Natural killer cell treated with Interleukin-12 subunit alpha and Interleukin-12 subunit beta and Interleukin-15 and Interleukin-18, amount 100 ng/mL, for 72 hours (primary cell): ENCODE data around the gene HDHD5. TPM values are rescaled to one million over a fixed set of nuclear protein-coding genes. Genes with fewer than 3 reads are reported as not detected.

Experiments used
- ATAC-seq, 2 donors: fragments of 150-1000 bp; cut with Tn5 transposase in 1 of 2; sonication (Bioruptor Pico), chemical (Tn5 transposase) in 1 of 2; 2 replicates each; pipeline ENCODE4 v1.10.0; 2021
- DNase-seq: peaks from one replicate; pipeline ENCODE4 v3.0.0; 2022; ENCODE audit warnings: low spot score
- H3K27ac Mint-ChIP-seq, 2 donors: 1 replicate in 1 of 2; 2 replicates in 1 of 2; pipeline ENCODE4 v1.8.0; 2022; ENCODE audit warnings: mixed read lengths in 2 of 2, mild to moderate bottlenecking in 1 of 2, moderate library complexity in 1 of 2
- H3K27me3 Mint-ChIP-seq, 2 donors: 1 replicate in 1 of 2; 2 replicates in 1 of 2; pipeline ENCODE4 v1.8.0; 2022; ENCODE audit warnings: mixed read lengths in 2 of 2
- H3K36me3 Mint-ChIP-seq: one replicate; pipeline ENCODE4 v1.8.0; 2022; ENCODE audit warnings: mixed read lengths
- H3K4me1 Mint-ChIP-seq, 2 donors: 1 replicate in 1 of 2; 2 replicates in 1 of 2; pipeline ENCODE4 v1.8.0; 2022; ENCODE audit warnings: low read depth in 2 of 2, mixed read lengths in 2 of 2, mild to moderate bottlenecking in 1 of 2
- H3K4me3 Mint-ChIP-seq: one replicate; pipeline ENCODE4 v1.8.0; 2022; ENCODE audit warnings: mixed read lengths
- H3K9me3 Mint-ChIP-seq: 2 replicates; pipeline ENCODE4 v1.8.0; 2022; ENCODE audit warnings: mixed read lengths
- total RNA-seq, 2 donors: library from RNA; stranded (reverse); gene quantifications; one replicate each; pipeline ENCODE4 v1.2.3, GENCODE V29; 2022

The HDHD5 gene
- total RNA-seq, 2 donors from 2014 or later, result 29.6 to 32.7 TPM

DNA sequence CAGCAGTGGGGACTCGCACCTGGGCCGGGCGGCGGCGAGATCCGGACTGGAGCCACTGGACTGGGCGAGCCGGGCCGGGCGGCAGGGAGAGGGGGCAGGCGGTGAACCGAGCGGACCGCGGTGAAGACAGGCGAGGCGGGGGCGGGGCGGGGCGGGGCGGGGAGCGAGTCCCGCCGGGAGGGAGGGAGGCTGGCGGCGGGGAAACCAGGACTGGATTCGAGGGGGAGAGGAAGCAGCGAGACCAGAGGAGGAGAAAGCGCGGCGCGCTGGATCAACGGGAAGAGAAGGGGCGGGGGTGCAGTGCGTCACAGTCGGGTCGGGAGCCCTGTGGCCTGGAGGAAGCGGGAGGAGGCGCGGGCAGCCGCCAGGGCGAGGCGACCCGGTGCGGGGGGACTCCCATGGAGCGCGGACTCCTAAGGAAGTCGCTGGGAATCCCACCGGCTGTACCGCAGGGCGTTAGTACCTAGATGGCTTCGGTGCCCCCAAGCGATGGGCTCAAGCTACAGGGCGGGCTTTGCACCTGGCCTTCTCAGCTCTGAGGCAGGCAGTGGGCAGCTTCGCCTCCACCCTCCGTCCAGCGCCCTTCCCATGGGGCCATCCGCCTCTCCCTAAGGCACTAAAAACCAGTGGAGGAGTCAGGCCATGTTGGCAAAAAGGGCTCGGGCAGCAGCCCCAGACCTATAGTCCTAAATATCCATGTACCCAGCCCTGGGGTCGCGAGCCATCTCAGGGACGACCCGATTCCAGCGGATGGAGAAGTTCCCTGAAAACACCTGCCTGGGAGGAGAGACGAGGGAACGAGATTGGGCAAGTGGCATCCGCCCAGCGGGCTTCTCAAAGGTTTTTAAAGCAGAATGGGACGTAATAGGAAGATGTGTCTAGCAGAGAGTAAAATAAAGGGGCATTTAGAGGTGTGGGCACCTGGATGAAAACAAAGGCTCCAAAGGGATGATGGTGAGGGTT, 37.6 kb downstream of the HDHD5 start, which contains the start of gene TMEM121B:
Gene TMEM121B (minus strand): TSS at position 128 of the 963 bp plus-strand sequence. CDS start 233 bp downstream, outside the sequence.
- H3K27me3 Mint-ChIP-seq, result peaks cover 17% of the 10 kb centered on the region in 2 donors
- DNase-seq (peak; percentile 54), ATAC-seq (no peak)
- H3K9me3 Mint-ChIP-seq, result no peaks in the 10 kb centered on the region
- H3K4me1 Mint-ChIP-seq, result peaks cover 27 to 30% of the 10 kb centered on the region in 2 donors
- no peak within 1 kb of the TSS for H3K27ac Mint-ChIP-seq
- H3K36me3 Mint-ChIP-seq, result no peaks in the 10 kb centered on the region
- peak within 1 kb of the TSS; percentile 9 for H3K4me3 Mint-ChIP-seq

DNA sequence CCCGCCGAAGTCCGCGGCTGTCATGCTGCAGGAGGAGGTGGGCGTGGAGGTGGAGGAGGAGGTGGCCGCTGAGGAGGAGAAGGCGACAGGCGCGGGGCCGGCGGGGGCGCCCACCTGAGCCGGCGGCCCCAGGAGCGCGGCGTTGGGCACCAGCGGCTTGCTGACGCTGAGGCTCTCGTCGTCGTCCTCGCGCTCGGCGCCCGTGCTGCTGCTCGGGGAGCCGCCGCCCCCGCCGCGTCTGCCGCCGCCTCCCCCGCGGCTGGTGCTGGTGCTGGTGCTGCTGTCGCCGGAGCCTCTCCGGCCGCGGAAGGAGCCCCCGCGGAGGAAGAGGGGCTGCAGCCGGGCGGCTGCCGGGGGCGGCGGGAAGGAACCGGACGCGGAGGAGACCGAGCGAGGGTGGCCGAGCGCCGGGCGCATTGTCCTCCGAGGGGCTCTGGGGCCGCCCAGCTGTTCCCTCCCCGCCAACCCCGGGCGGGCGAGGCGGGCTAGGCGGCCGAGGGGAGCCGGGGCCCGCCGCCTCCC, 38.3 kb downstream of the HDHD5 start:
- peak; percentile 50 for DNase-seq
- no peaks in the 10 kb centered on the region for H3K9me3 Mint-ChIP-seq
- no peak overlapping the region for H3K4me3 Mint-ChIP-seq

GRCh38 chr22:17120281-17120680, 38.8 kb downstream of the HDHD5 start:
- ATAC-seq, result peak; percentile 71 to 83
- Mint-ChIP-seq H3K27ac (no peak overlapping the region), H3K4me1 (peaks cover 39 to 41% of the 10 kb centered on the region in 2 donors), H3K9me3 (no peaks in the 10 kb centered on the region), H3K4me3 (no peak overlapping the region), H3K27me3 (peaks cover 17% of the 10 kb centered on the region in 2 donors), H3K36me3 (no peaks in the 10 kb centered on the region)
- peak; percentile 64 for DNase-seq

More for the DNA sequence above, 38.3 kb downstream of the HDHD5 start:
- ATAC-seq, result peak; percentile 2 to 40
- H3K4me1 Mint-ChIP-seq, result peaks cover 34 to 38% of the 10 kb centered on the region in 2 donors
- no peak overlapping the region for H3K27ac Mint-ChIP-seq
- no peaks in the 10 kb centered on the region for H3K36me3 Mint-ChIP-seq
- H3K27me3 Mint-ChIP-seq, result peaks cover 17% of the 10 kb centered on the region in 2 donors

- H3K27me3 Mint-ChIP-seq, result peaks cover 12 to 13% of the 10 kb centered on the region in 2 donors
- peaks cover 41 to 45% of the 10 kb centered on the region in 2 donors for H3K4me1 Mint-ChIP-seq
- ATAC-seq (peak in 1 of 2 donors; percentile 2), DNase-seq (peak; percentile 56)
- H3K9me3 Mint-ChIP-seq, result no peaks in the 10 kb centered on the region
- H3K4me3 Mint-ChIP-seq, result no peak overlapping the region
- no peak overlapping the region for H3K27ac Mint-ChIP-seq
- H3K36me3 Mint-ChIP-seq, result no peaks in the 10 kb centered on the region
Measured at GRCh38 chr22:17119481-17120202, 39.4 kb downstream of the HDHD5 start.

GRCh38 chr22:17118342-17118741, 40.7 kb downstream of the HDHD5 start:
- Mint-ChIP-seq H3K4me1 (peaks cover 45% of the 10 kb centered on the region in 2 donors), H3K36me3 (no peaks in the 10 kb centered on the region), H3K9me3 (no peaks in the 10 kb centered on the region), H3K4me3 (peak overlapping the region; percentile 64), H3K27me3 (peaks cover 10% of the 10 kb centered on the region in 2 donors), H3K27ac (peak overlapping the region; percentile 41 to 42)
- no peak for ATAC-seq
- DNase-seq, result peak; percentile 8

GRCh38 chr22:17117890-17118289, 41.2 kb downstream of the HDHD5 start:
- peak overlapping the region; percentile 41 to 42 for H3K27ac Mint-ChIP-seq
- no peaks in the 10 kb centered on the region for H3K36me3 Mint-ChIP-seq
- peaks cover 10% of the 10 kb centered on the region in 2 donors for H3K27me3 Mint-ChIP-seq
- peak overlapping the region; percentile 64 for H3K4me3 Mint-ChIP-seq
- no peaks in the 10 kb centered on the region for H3K9me3 Mint-ChIP-seq
- ATAC-seq (no peak), DNase-seq (no peak)
- H3K4me1 Mint-ChIP-seq, result peaks cover 45% of the 10 kb centered on the region in 2 donors

GRCh38 chr22:17117400-17117799, 41.7 kb downstream of the HDHD5 start:
- Mint-ChIP-seq H3K4me1 (peaks cover 45% of the 10 kb centered on the region in 2 donors), H3K27me3 (peaks cover 9 to 10% of the 10 kb centered on the region in 2 donors), H3K4me3 (peak overlapping the region; percentile 64), H3K27ac (peak overlapping the region; percentile 41 to 42), H3K36me3 (no peaks in the 10 kb centered on the region), H3K9me3 (no peaks in the 10 kb centered on the region)
- DNase-seq (peak; percentile 46), ATAC-seq (no peak)

- peak overlapping the region; percentile 62 for H3K4me3 Mint-ChIP-seq
- peaks cover 42 to 45% of the 10 kb centered on the region in 2 donors for H3K4me1 Mint-ChIP-seq
- no peak for DNase-seq
- no peaks in the 10 kb centered on the region for H3K36me3 Mint-ChIP-seq
- ATAC-seq, result no peak
- no peaks in the 10 kb centered on the region for H3K9me3 Mint-ChIP-seq
- H3K27ac Mint-ChIP-seq, result peak overlapping the region; percentile 32 to 41
- H3K27me3 Mint-ChIP-seq, result peaks cover 3 to 6% of the 10 kb centered on the region in 2 donors
Measured at GRCh38 chr22:17116572-17117330, 42.3 kb downstream of the HDHD5 start.

GRCh38 chr22:17115945-17116565, 43.0 kb downstream of the HDHD5 start:
- ATAC-seq (no peak), DNase-seq (no peak)
- Mint-ChIP-seq H3K27ac (peak overlapping the region; percentile 32 to 41), H3K9me3 (no peaks in the 10 kb centered on the region), H3K4me1 (peaks cover 41 to 45% of the 10 kb centered on the region in 2 donors), H3K4me3 (peak overlapping the region; percentile 62), H3K36me3 (no peaks in the 10 kb centered on the region), H3K27me3 (peaks cover 0 to 5% of the 10 kb centered on the region in 2 donors)

- Mint-ChIP-seq H3K36me3 (no peaks in the 10 kb centered on the region), H3K4me1 (peaks cover 41 to 45% of the 10 kb centered on the region in 2 donors), H3K27me3 (peaks cover 0 to 5% of the 10 kb centered on the region in 2 donors), H3K4me3 (peak overlapping the region; percentile 62), H3K9me3 (no peaks in the 10 kb centered on the region), H3K27ac (peak overlapping the region; percentile 32 to 41)
- ATAC-seq, result no peak
- DNase-seq, result no peak
Measured at GRCh38 chr22:17115236-17115635, 43.8 kb downstream of the HDHD5 start.

DNA sequence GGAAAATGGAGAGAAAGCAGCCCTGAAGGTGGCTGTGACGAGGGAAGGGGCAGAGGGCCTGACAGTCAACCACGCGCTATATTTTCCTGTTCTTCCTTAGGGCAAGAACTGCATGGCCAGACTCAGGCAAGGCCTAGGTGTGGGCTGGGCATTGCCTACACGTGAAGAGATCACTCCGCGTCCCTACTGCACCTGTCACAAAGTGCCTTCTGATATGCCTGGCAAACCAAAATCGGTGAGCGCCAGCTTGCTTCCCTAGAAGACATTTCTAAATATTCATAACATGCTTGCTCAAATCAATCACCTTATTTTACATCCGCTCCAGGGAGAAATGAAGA, 44.2 kb downstream of the HDHD5 start:
- Mint-ChIP-seq H3K4me1 (peaks cover 41 to 45% of the 10 kb centered on the region in 2 donors), H3K27me3 (peaks cover 0 to 5% of the 10 kb centered on the region in 2 donors), H3K36me3 (no peaks in the 10 kb centered on the region), H3K4me3 (no peak overlapping the region), H3K27ac (no peak overlapping the region), H3K9me3 (no peaks in the 10 kb centered on the region)
- DNase-seq (no peak), ATAC-seq (no peak)

GRCh38 chr22:17114173-17114897, 44.7 kb downstream of the HDHD5 start:
- Mint-ChIP-seq H3K9me3 (no peaks in the 10 kb centered on the region), H3K4me1 (peaks cover 41 to 45% of the 10 kb centered on the region in 2 donors), H3K27me3 (peaks cover 0 to 5% of the 10 kb centered on the region in 2 donors), H3K27ac (no peak overlapping the region), H3K4me3 (no peak overlapping the region), H3K36me3 (no peaks in the 10 kb centered on the region)
- DNase-seq (no peak), ATAC-seq (no peak)
